Activated CD8-positive, alpha-beta memory T cell treated with anti-CD3 and anti-CD28 coated beads, Interleukin-2, amount 50 U/mL, for 1 hour (primary cell): Measurements from ENCODE around the gene PEX11B.

Experiments used
- DNase-seq: peaks from one replicate; pipeline ENCODE4 v3.0.0-alpha.2; 2020; ENCODE audit errors: extremely low read depth

The PEX11B gene

DNA sequence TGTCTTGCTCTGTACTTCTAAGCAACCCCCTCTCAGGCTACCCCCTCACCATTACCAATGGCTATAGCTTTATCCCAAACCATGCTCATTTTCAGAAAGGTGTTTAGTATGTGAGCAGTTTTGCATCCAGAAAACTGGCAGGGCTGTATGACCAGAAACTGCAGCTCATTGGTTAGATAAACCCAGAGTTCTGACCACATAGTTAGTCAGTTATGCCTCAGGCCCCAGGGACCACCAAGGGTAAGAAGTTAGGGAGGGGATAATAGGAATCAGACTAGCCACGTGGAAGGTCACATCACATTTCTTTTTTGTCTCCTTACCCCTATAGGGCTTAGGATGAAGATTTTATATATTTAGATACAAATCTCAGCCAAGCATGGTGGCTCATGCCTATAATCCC lies 9.9 kb downstream of the PEX11B start:
- no peak for DNase-seq

GRCh38 chr1:145906954-145907753 lies 11.4 kb downstream of the PEX11B start:
- DNase-seq, result no peak

DNA sequence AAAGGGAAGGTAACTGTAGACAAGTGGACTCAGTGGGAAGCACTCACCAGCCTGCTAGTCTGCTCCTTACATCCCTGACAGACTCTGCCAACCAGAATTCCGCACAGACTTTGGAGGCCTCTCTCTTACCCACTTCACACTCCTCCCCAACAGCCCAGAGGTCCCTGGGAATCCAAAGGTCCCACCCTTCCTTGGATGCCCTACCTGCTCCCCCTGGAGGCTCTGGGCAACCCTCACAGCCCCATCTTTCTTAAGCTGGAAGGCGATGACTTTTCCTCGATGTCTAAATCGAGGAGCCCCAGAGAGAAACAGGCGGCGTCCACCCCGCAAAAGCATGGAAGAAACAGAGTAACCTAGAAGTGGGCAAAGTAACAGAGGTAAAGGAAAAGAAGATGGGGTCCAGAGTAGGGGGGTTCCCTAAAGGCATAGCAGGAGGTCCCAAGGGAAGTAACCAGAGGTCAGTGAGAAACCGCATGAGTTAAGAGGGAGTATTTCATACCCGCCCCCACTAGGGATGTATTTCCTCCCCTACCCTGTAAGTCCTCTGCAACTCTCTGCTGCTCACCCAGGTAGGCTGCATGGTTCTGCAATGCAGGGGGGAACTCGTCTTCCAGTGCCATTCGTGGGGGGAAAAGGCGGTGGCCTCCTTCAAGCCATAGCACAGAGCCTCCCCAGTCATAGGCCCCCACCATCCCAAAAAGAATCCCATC lies 17.1 kb downstream of the PEX11B start:
- DNase-seq, result no peak

GRCh38 chr1:145898756-145899155 lies 19.8 kb downstream of the PEX11B start:
- DNase-seq, result no peak

DNA sequence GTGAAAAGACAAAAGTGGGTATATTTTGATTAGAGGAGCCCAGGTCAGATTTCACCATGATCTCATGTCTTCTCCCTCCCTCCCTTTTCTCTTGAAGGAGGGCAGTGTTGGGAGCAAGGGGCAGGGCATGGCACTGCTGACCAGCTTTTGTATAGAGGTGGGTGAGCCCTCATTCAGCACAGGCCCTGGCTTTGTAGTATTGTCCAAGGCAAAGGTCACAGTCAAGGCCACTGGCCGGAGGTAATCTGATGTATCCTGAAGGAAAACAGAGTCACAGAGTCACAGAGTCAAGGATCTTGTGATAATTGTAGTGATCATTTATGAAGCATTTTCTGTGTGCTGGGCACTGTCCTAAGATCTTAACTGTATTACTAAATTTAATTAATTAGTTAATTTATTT lies 20.5 kb downstream of the PEX11B start:
- DNase-seq, result no peak

- DNase-seq, result no peak
Measured at GRCh38 chr1:145895471-145895870, 23.0 kb downstream of the PEX11B start.

DNA sequence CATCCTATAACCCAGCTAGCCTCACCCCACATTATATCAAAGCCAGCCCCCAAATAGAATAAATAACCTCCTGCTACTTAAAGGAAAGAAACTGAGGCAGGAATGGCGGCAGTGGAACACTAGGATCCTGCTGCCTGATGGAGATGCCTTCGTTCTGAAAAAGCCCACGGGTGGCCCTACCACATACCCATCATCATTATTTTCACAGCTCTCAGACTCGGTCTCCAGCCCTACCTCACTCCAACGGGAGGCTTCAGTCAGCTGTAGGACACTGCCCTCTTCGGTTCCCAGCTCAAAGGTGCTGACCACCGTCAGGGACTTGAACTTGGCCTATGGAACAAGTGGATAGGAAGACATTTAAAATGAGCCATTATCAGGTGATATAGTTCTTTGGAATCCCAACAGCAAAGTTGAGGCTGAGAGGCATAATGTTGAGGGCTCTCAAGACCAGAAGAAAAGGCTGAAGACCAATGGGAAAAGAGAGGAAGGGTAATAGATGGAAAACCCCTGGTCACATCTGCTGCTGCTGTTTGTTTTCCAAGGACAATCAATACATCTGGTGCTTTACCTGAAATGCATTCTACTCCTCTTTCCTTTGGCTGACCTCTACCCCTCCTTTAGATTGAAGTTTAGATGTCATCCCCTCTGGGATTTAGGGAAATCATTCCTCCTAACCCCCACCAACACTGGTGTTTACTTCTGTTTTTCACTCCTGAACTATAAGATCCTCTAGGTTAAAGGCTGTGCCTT lies 25.0 kb downstream of the PEX11B start:
- no peak for DNase-seq

GRCh38 chr1:145892486-145893087 lies 25.9 kb downstream of the PEX11B start:
- no peak for DNase-seq

DNA sequence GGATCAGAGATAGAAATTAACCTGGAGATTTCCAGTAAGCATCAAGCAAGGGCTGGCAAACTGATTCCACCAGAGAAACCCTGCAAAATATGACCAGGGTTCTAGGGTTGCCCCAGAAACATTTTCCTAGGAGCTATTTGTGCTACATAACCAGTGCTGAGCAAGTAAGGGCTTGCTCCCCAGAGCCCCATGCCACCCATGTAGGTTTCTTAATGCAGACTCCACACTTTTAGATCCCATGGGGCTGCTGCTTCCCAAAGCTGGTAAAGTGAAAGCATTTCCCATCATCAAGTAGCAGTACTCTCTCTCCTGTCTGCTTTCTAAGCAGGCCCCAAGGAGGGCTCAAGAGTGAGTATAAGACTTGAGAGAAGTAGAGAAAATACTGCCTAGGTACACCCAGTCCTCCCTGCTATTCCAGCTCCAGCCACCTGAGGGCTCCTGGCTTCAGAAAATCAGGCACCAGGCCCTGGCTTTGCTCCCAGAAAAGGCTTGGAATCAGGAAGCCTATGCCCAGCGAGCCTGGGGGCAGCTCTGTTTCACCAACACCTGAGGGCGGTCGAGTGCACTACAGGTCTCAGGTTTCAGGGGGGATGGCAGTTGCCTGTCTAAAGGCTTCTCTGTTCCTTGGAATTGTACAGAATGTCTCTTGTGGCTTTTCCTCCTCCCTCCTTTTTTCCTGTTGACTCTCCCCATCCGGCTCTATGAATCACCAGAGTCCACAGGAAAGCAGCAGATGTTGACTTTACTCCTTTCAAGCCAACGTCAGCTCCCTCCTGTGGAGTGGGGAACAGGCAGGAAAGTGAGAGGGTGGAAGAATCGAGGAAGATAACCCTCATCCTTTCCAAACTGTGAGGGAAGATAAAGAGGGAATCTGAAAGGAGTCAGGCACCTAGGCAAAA lies 26.7 kb downstream of the PEX11B start:
- no peak for DNase-seq

- no peak for DNase-seq
Measured at GRCh38 chr1:145891143-145891542, 27.4 kb downstream of the PEX11B start.

GRCh38 chr1:145889722-145890121 lies 28.8 kb downstream of the PEX11B start:
- no peak for DNase-seq

DNA sequence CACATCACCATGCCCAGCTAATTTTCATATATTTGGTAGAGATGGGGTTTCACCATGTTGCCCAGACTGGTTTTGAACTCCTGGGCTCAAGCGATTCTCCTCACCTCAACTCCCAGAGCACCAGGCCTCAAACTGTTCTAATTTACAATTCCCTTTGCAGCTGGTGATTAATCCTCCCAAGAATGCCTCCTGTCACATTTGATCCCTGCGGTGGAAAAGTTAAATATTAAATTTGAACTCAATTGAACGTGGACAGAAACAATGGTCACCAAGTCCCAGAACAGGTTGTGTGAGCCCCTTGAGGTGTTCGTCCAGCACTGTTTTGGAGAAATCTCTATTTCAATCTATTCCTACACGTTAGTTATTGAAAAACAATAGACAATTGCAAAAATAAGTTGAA lies 30.9 kb downstream of the PEX11B start:
- DNase-seq, result no peak

DNA sequence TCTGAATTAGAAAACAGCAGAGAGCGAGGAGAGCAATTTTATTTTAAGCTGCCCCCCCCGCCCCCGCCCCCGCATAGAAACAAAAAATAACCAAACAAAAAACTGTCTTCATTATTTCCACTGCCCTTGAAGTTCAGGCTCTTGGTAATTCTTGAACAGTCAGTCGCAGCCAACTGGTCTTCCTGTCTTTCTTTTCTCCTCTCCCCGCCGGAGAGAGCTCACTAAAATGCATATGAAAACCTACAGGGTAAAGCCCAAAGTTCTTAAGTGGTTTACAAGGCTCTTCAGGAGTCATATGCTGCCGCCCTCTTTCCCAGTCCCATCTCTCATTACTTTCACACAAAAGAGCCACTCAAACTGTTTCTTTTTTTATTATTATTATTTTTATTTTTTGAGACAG lies 31.7 kb downstream of the PEX11B start:
- no peak for DNase-seq

GRCh38 chr1:145886390-145886789 lies 32.1 kb downstream of the PEX11B start:
- DNase-seq, result no peak

DNA sequence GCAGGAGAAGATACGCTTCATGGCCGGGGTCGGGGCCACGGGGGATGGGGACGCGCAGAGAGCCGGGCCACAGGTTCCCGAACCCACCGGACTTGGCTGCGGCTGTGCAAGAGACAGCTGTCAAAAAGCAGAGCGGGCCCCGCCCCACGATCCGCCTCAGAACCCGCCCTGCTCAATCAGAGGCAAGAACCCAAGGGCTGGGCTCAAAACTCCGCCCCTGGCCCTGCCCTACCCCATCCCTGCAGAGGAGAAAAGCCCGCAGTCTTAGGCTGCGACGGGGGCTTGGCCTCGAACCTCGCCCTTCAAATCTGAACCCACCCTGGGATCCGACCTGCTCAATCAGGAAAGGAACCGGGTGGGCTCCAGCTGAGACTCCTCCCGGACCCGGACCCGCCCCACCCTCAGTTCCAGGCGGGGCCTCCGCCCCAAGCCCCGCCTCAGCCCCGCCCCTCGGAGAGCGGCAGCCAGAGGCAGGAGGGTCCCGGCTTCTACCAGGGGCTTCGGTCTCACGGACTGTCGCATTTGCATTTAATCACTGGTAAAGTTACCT lies 32.7 kb downstream of the PEX11B start, which contains the start of gene ANKRD35:
ANKRD35 (minus strand) TSS at position 129 of the 550 bp plus-strand sequence; CDS start at position 21, 108 bp downstream.
- peak; percentile 54 for DNase-seq

GRCh38 chr1:145884675-145885074 lies 33.8 kb downstream of the PEX11B start:
- DNase-seq, result no peak

DNA sequence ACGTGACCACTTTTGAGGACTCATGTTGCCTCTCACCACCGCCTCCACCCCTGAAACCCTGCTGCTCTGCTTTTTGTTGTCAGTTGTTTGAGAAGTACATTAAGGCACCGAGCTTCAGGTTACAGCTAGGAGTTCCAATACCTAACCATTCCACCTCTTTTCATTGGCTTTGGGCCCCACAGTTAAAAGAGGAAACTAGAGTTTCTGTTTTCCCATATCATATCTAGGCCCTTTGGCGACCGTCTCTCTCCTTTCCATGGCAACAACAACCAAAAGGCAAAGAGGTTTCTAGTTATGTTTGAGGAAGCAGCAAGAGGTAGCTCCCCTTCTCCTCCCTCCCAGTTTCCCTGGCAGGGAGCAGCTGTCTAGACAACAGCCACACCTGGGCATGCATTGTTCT lies 38.7 kb downstream of the PEX11B start:
- no peak for DNase-seq

GRCh38 chr1:145878724-145879123 lies 39.8 kb downstream of the PEX11B start:
- DNase-seq, result no peak

- no peak for DNase-seq
Measured at GRCh38 chr1:145877923-145878486, 40.5 kb downstream of the PEX11B start.

GRCh38 chr1:145874646-145875045 lies 43.9 kb downstream of the PEX11B start:
- no peak for DNase-seq
